GM18873 (cell line): Measurements from ENCODE around the gene SYTL3.
"Not testable (repeated sequence)": the region's sequence is repeated elsewhere in the genome, so short reads cannot be mapped to it uniquely, and the experiment has no call there.

Experiments used
- ATAC-seq: cut with Tn5 transposase; IDR thresholded peaks from one replicate; pipeline ENCODE4 v1.9.1; 2021; ENCODE audit warnings: mild to moderate bottlenecking, moderate library complexity, moderate number of reproducible peaks; ENCODE audit not compliant: unreplicated experiment, low FRiP score

SYTL3 gene

GRCh38 chr6:158684745-158685324 is 35.0 kb downstream of the SYTL3 start:
- no peak for ATAC-seq

- no peak for ATAC-seq
These were observed 36.5 kb downstream of the SYTL3 start for GRCh38 chr6:158686311-158686710.

GRCh38 chr6:158686791-158687381 is 37.0 kb downstream of the SYTL3 start:
- ATAC-seq, result no peak

GRCh38 chr6:158687506-158687905 is 37.7 kb downstream of the SYTL3 start:
- ATAC-seq, result no peak

GRCh38 chr6:158688860-158689259 is 39.0 kb downstream of the SYTL3 start:
- ATAC-seq, result no peak

GRCh38 chr6:158694913-158695312 is 45.1 kb downstream of the SYTL3 start:
- no peak for ATAC-seq

GRCh38 chr6:158697811-158698210 is 48.0 kb downstream of the SYTL3 start:
- no peak for ATAC-seq

- no peak for ATAC-seq
These were observed 49.1 kb downstream of the SYTL3 start for GRCh38 chr6:158698931-158699330.

GRCh38 chr6:158701268-158701667 is 51.4 kb downstream of the SYTL3 start:
- not testable (repeated sequence) for ATAC-seq

GRCh38 chr6:158703111-158703836 is 53.4 kb downstream of the SYTL3 start:
- no peak for ATAC-seq

- ATAC-seq, result peak; percentile 77
These were observed 54.3 kb downstream of the SYTL3 start for GRCh38 chr6:158703837-158704822.

- ATAC-seq, result no peak
These were observed 55.7 kb downstream of the SYTL3 start for GRCh38 chr6:158705386-158706126.

GRCh38 chr6:158706369-158706982 is 56.6 kb downstream of the SYTL3 start:
- no peak for ATAC-seq

- ATAC-seq, result no peak
These were observed 57.4 kb downstream of the SYTL3 start for GRCh38 chr6:158707120-158707820.

- peak; percentile 50 for ATAC-seq
These were observed 58.0 kb downstream of the SYTL3 start for GRCh38 chr6:158707821-158708195.

- no peak for ATAC-seq
These were observed 58.4 kb downstream of the SYTL3 start for GRCh38 chr6:158708239-158708638.

- ATAC-seq, result no peak
These were observed 60.0 kb downstream of the SYTL3 start for GRCh38 chr6:158709809-158710208.

GRCh38 chr6:158711264-158711663 is 61.4 kb downstream of the SYTL3 start:
- ATAC-seq, result no peak

GRCh38 chr6:158713469-158713868 is 63.6 kb downstream of the SYTL3 start:
- no peak for ATAC-seq
